Adrenal gland (tissue), 12 donors: ENCODE measurements around the gene CDH24. TPM values are rescaled to one million over a fixed set of nuclear protein-coding genes. Genes with fewer than 3 reads are reported as not detected.

ENCODE experiments used
- DNase-seq, 7 donors: peaks; one replicate each; pipeline ENCODE4 v3.0.0-alpha.2; 2019 to 2020
- H3K27ac ChIP-seq, 5 donors: fragments of 200-600 bp; sonication (generic) in 4 of 5; 1 replicate in 3 of 5; 2 replicates in 2 of 5; pipeline versions ENCODE4 v1.5.1 to v1.8.0; 2016 to 2020; ENCODE audit warnings: mild to moderate bottlenecking in 1 of 5
- H3K27me3 ChIP-seq: fragments of 200-600 bp; 2 replicates; pipeline ENCODE4 v1.8.0; 2021
- H3K36me3 ChIP-seq, 2 donors: fragments of 200-600 bp; replicated peaks in 1 of 2; 1 replicate in 1 of 2; 2 replicates in 1 of 2; pipeline versions ENCODE4 v1.5.1 to v1.8.0; 2018 to 2022
- H3K4me1 ChIP-seq, 2 donors: fragments of 200-600 bp; replicated peaks in 1 of 2; 1 replicate in 1 of 2; 2 replicates in 1 of 2; pipeline versions ENCODE4 v1.5.1 to v1.8.0; 2018 to 2021
- H3K4me3 ChIP-seq, 4 donors: fragments of 200-600 bp; sonication (generic) in 3 of 4; one replicate each; pipeline ENCODE4 v1.5.1; 2016 to 2018
- H3K9me3 ChIP-seq, 3 donors: fragments of 200-600 bp; sonication (generic) in 1 of 3; replicated peaks in 1 of 3; 1 replicate in 2 of 3; 2 replicates in 1 of 3; pipeline versions ENCODE4 v1.5.1 to v1.8.0; 2016 to 2021
- CTCF ChIP-seq, 6 experiments: fragments of 450-650 bp in 4 of 6; fragments of 200-600 bp in 2 of 6; sonication (generic) in 1 of 6; IDR thresholded peaks; 1 replicate in 5 of 6; 2 replicates in 1 of 6; pipeline versions ENCODE4 v1.5.1 to v1.8.0; 2016 to 2021; ENCODE audit warnings: antibody characterized with exemption in 6 of 6, mild to moderate bottlenecking in 2 of 6, moderate library complexity in 1 of 6
- POLR2A ChIP-seq, 2 donors: fragments of 450-650 bp; IDR thresholded peaks; one replicate each; pipeline ENCODE4 v1.6.1; 2017; ENCODE audit warnings: antibody characterized with exemption in 2 of 2, mild to moderate bottlenecking in 2 of 2, moderate library complexity in 1 of 2
- WGBS, 4 donors: extraction: QIAGEN DNeasy Blood & Tissue Kit in 2 of 4; methylation state at CpG; one replicate each; pipeline versions ENCODE4 v1.1.5 to v1.1.7; 2013 to 2017; 5-methylcytosine and 5-hydroxymethylcytosine counted together
- intact Hi-C, 2 donors: fragments of 100-400 bp; cut with DNase I; formaldehyde crosslinking; loops; one replicate each; pipeline versions ENCODE4 v1.14.1 to v1.15.0; 2022 to 2023
- polyA plus RNA-seq, 3 donors: library from polyadenylated mRNA; stranded (reverse); fragments of 200-250 nt in 2 of 3; fragments of 350-450 nt in 1 of 3; fragmentation: Illumina TruSeq in 1 of 3; extraction: RNeasy Lipid Tissue Mini Kit (QIAGEN cat#74804) in 1 of 3; gene quantifications; one replicate each; pipeline ENCODE4 v1.2.3, GENCODE V29; 2013 to 2014
- total RNA-seq, 9 donors: library from RNA; depleted of rRNA in 4 of 9; stranded (reverse); fragments of >200 nt in 4 of 9; fragments of 120-200 nt in 1 of 9; fragmentation: NEBNext Ultra II Directional in 1 of 9; extraction: Animal tissue kit (Norgen Biotek cat#: 25700) in 1 of 9; gene quantifications; one replicate each; pipeline versions ENCODE4 v1.1.0 to v1.2.4, GENCODE V29; 2013 to 2023
- donor health status: healthy with polysubstance abuse.
- donor health status: Bipolar disorder and iron deficiency.
- donor health status: DM: yes; HTN: yes; CAD: no.
- donor health status: DM: no; HTN: no; CAD: no.
- donor health status: DM: no; HTN: no; CAD: no.
- donor health status: DM: yes; HTN: yes; CAD: no.

Gene CDH24
- total and polyA plus RNA-seq, 12 donors: 1.5 to 29.3 (median 3.5) TPM

- no peak for DNase-seq
- H3K9me3 ChIP-seq: no peaks in the 10 kb centered on the region
- TF ChIP-seq POLR2A (IDR thresholded peaks at IDR 0.05) (no peak), CTCF (IDR thresholded peaks at IDR 0.05) (no peak)
- intact Hi-C loops: no loop called here
- no peaks in the 10 kb centered on the region for H3K27me3 ChIP-seq
- H3K27ac ChIP-seq: no peak overlapping the region
- H3K36me3 ChIP-seq: no peaks in the 10 kb centered on the region
- H3K4me3 ChIP-seq: no peak overlapping the region
- WGBS, 4 donors: 94 to 100% (median 97%) methylated on average over 1 to 9 of the region's 9 CpGs
- H3K4me1 ChIP-seq: no peaks in the 10 kb centered on the region
These were observed 8.3 kb downstream of the CDH24 start for GRCh38 chr14:23049011-23049410.

GRCh38 chr14:23047751-23048693 is 9.3 kb downstream of the CDH24 start:
- intact Hi-C loops: no loop called here
- 72 to 90% (median 77%) methylated on average over 15 to 85 of the region's 85 CpGs for WGBS, 4 donors
- Histone ChIP-seq H3K27me3 (no peaks in the 10 kb centered on the region), H3K4me3 (no peak overlapping the region), H3K4me1 (no peaks in the 10 kb centered on the region), H3K36me3 (no peaks in the 10 kb centered on the region), H3K27ac (no peak overlapping the region), H3K9me3 (no peaks in the 10 kb centered on the region)
- DNase-seq: no peak
- TF ChIP-seq POLR2A (IDR thresholded peaks at IDR 0.05): no peak
- TF ChIP-seq CTCF (IDR thresholded peaks at IDR 0.05): no peak

- Histone ChIP-seq H3K4me3 (no peak overlapping the region), H3K9me3 (no peaks in the 10 kb centered on the region), H3K4me1 (no peaks in the 10 kb centered on the region), H3K36me3 (no peaks in the 10 kb centered on the region), H3K27me3 (no peaks in the 10 kb centered on the region), H3K27ac (no peak overlapping the region)
- WGBS, 4 donors: 72 to 94% (median 73%) methylated on average over 4 to 6 of the region's 6 CpGs
- intact Hi-C loops: no loop called here
- DNase-seq: no peak
- TF ChIP-seq CTCF (IDR thresholded peaks at IDR 0.05) (no peak), POLR2A (IDR thresholded peaks at IDR 0.05) (no peak)
These were observed 10.2 kb downstream of the CDH24 start for GRCh38 chr14:23047034-23047634.

- Histone ChIP-seq H3K27me3 (no peaks in the 10 kb centered on the region), H3K27ac (no peak overlapping the region), H3K4me1 (no peaks in the 10 kb centered on the region), H3K36me3 (no peaks in the 10 kb centered on the region), H3K4me3 (no peak overlapping the region), H3K9me3 (no peaks in the 10 kb centered on the region)
- intact Hi-C loops: no loop called here
- no peak for DNase-seq
- TF ChIP-seq POLR2A (IDR thresholded peaks at IDR 0.05) (no peak), CTCF (IDR thresholded peaks at IDR 0.05) (no peak)
- 75 to 83% (median 76%) methylated on average over 11 to 13 of the region's 13 CpGs for WGBS, 4 donors
These were observed 11.6 kb downstream of the CDH24 start for GRCh38 chr14:23045419-23046357.
